Fibroblast of villous mesenchyme (primary cell): ENCODE results near the gene ROCK2. TPM values are rescaled to one million over a fixed set of nuclear protein-coding genes. Genes with fewer than 3 reads are reported as not detected.

Experiments
- DNase-seq: peaks from one replicate; pipeline ENCODE4 v3.0.0-alpha.2; 2010; ENCODE audit warnings: low read depth
- H3K4me3 ChIP-seq: 2 replicates; pipeline ENCODE4 v1.5.1; 2011; ENCODE audit warnings: low read depth, mild to moderate bottlenecking, low read length
- CTCF ChIP-seq: IDR thresholded peaks from 2 replicates; pipeline ENCODE4 v1.5.1; 2012; ENCODE audit warnings: low read depth, mild to moderate bottlenecking, low read length; ENCODE audit not compliant: insufficient read depth
- total RNA-seq: library from RNA; depleted of rRNA; stranded (reverse); fragments of >200 nt; gene quantifications from 2 replicates; pipeline ENCODE4 v1.2.3, GENCODE V29; 2012

Gene ROCK2
- total RNA-seq, 1 donor = 54.0 TPM

GRCh38 chr2:11343368-11343649 lies 1.1 kb downstream of the ROCK2 start:
- no peak for DNase-seq
- H3K4me3 ChIP-seq = peak overlapping the region; percentile 76

GRCh38 chr2:11342551-11343367 lies 1.7 kb downstream of the ROCK2 start:
- TF ChIP-seq CTCF = no peak
- DNase-seq = peak; percentile 84
- H3K4me3 ChIP-seq = peak overlapping the region; percentile 76

More at GRCh38 chr2:11343368-11343649, 1.1 kb downstream of the ROCK2 start:
- TF ChIP-seq CTCF = no peak

- DNase-seq = no peak
- no peak for TF ChIP-seq CTCF
- no peak overlapping the region for H3K4me3 ChIP-seq
Measured at GRCh38 chr2:11340717-11341116, 3.7 kb downstream of the ROCK2 start.

- no peak overlapping the region for H3K4me3 ChIP-seq
- no peak for TF ChIP-seq CTCF
- DNase-seq = no peak
Measured at GRCh38 chr2:11339508-11340083, 4.8 kb downstream of the ROCK2 start.

- no peak for DNase-seq
- TF ChIP-seq CTCF = no peak
- H3K4me3 ChIP-seq = no peak overlapping the region
Measured at GRCh38 chr2:11338580-11338979, 5.9 kb downstream of the ROCK2 start.

GRCh38 chr2:11337909-11338308 lies 6.5 kb downstream of the ROCK2 start:
- TF ChIP-seq CTCF = no peak
- no peak for DNase-seq
- no peak overlapping the region for H3K4me3 ChIP-seq

- H3K4me3 ChIP-seq = no peak overlapping the region
- no peak for TF ChIP-seq CTCF
- DNase-seq = no peak
Measured at GRCh38 chr2:11336189-11336588, 8.2 kb downstream of the ROCK2 start.
